ENCODE results near the gene CD99L2.

GRCh38 chrX:150833454-150834056, 64.9 kb downstream of the CD99L2 start:
- TF ChIP-seq CTCF (IDR thresholded peaks at IDR 0.05) (no peak), POLR2A (IDR thresholded peaks at IDR 0.05) (no peak)

Data from gastroesophageal sphincter (tissue), 3 donors.